GM18858 (cell line): ENCODE results near the gene MCFD2.
"Not testable (repeated sequence)": the region's sequence is repeated elsewhere in the genome, so short reads cannot be mapped to it uniquely, and the experiment has no call there.

Source experiments
- ATAC-seq: cut with Tn5 transposase; IDR thresholded peaks from one replicate; pipeline ENCODE4 v1.9.1; 2021; ENCODE audit not compliant: unreplicated experiment

Gene MCFD2

DNA sequence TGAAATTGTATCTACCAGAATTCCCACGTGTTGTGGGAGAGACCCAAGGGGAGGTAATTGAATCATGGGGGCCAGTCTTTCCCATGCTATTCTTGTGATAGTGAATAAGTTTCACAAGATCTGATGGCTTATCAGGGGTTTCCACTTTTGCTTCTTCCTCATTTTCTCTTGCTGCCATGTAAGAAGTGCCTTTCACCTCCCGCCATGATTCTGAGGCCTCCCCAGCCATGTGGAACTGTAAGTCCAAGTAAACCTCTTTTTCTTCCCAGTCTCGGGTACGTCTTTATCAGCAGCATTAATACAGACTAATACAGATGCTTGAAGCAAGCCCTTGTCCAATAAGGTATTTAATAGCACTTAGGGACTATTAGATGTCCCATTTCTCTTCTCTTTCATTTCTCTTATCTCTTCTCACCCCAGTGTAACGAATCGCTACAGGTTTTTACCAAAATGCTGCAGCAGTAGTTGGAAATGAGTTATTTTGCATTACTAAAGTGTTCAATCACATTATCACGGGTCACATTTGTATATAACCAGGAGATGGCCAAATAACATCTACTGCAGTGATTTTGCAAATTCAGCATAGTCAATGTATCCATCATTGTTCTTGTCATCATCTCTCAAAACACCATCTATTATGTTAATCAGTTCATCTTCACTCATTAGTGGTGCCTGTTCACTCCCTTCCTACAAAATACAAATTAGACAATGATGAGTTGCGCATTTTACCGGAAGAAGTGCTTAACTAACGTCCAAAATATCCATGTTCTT lies 10.5 kb downstream of the MCFD2 start:
- not testable (repeated sequence) for ATAC-seq

GRCh38 chr2:46902980-46903379 lies 12.6 kb downstream of the MCFD2 start:
- ATAC-seq: not testable (repeated sequence)

DNA sequence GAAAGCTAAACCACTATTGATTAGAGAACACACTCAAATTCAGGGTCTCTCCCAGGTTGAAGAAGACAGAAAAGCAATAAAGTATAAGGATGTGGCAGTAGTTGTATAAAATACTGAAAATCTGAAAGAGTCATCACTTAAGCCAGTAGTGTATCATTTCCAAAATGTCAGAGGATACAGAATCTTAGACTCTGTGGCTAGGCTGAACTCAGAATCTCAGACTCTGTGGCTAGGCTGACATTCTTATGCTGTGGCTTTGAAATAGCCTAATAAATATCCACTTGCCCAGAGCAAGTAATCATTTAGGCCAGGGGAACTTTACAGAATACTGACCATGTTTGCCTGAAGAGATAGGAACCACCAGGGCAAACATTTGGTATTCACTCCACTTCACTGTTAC lies 13.1 kb downstream of the MCFD2 start:
- ATAC-seq: no peak

DNA sequence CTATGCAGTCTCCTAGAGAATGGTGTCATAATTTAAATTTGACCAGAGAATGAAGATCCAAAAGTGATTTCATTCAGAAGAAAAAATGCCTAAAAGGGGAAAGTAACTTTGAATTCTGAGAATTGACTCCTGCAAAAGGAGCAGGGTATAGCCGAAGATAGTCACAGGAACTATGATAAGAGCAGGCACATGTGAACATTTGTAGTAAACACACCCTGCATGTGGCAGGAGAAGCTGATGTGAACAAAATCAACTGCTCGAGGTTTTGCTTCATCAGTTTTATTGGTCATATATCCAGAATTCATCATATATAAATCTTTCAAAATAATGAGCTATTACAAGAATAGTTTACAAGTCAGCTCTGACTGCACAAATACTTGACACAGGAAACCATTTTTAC lies 14.0 kb downstream of the MCFD2 start:
- no peak for ATAC-seq

DNA sequence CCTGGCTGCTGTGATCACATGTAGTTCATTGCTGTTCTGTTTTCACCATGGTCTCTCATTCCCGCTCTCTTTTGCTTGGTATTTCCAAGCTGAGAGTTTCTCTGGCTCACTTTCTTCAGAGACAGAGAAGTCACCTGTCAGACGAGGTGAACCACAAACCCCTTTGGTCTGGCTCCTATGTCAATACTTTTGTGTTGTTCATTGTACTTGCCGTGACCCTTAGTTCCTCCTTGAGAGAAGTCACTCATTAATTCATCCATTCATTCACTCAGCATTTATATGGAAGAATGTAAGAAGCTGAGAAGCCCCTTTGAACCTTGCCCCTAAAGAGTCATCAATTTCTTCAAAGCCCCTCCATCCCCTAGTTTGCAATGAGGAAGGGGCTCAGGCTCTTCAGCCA lies 15.2 kb downstream of the MCFD2 start:
- no peak for ATAC-seq

DNA sequence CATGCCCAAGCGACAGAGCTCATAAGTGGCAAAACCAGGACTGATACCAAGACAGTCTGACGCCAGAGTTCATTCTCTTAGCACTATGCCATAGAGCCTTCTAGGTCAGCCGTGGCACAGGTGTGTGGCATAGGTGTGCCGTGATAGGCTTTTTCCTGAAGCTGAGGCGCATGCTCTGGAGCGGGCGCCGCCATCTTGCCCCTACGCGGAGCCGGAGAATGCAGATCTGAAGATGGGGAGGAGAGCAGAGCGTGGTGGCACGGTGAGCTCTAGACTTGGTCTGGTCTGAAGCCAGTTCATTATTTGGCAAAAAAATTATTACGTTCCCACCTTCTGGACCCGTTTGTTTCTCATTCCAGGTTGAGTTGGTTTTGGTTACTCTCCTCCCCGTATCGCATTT lies 16.6 kb downstream of the MCFD2 start:
- no peak for ATAC-seq

GRCh38 chr2:46898024-46898423 lies 17.6 kb downstream of the MCFD2 start:
- no peak for ATAC-seq

DNA sequence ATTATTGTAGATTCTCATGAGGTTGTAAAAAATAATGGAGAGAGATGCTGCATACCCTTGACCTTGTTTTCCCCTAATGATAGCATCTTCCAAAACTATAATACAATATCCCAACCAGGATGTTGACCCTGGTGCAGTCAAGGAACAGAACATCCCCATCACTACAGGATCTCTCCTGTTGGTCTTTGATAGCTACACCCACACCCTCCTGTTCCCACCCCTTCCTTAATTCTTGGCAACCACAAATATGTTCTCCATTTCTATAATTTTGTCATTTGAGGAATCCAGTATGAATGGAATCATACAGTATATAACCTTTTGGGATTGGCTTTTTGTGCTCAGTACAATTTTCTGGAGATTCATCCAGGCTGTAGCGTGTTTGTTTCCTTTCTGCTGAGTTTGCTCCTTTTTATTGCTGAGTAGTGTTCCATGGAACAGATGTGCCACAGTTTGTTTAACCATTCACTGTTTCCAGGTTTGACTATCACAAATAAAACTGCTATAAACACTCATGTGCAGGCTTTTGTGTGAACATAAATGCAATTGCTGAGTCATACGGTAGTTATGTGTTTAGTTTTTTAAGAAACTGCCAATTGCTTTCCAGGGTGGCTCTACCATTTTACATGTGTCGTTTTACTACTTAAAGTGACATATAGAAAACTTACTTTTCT lies 22.2 kb downstream of the MCFD2 start:
- no peak for ATAC-seq

- ATAC-seq: no peak
These were observed 23.6 kb downstream of the MCFD2 start for GRCh38 chr2:46891956-46892553.

DNA sequence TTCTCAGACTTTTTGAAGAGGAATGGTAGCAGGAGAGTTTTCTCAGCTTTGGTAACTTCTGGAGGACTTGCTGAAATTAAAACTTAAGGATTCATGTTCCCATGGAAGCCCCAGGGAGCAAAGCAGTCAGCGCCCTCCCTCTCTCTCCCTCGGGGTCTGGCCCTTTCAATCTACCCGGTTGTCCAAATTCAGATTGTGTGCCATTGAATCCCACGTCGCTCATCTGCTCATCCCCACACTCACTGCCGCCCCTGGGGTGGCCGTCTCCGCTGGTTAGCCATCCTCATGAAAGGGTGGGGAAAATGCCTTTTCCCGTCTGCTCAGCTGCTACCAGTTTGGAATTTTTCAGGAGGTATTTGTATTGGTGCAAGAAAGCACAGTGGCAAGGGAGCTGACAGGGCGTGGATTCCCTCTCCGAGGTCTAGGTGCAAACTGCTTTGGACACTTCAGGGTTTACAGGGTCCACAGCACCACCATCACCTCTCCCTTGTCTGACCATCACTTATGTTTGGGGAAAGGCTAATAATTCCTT lies 27.1 kb downstream of the MCFD2 start:
- no peak for ATAC-seq

DNA sequence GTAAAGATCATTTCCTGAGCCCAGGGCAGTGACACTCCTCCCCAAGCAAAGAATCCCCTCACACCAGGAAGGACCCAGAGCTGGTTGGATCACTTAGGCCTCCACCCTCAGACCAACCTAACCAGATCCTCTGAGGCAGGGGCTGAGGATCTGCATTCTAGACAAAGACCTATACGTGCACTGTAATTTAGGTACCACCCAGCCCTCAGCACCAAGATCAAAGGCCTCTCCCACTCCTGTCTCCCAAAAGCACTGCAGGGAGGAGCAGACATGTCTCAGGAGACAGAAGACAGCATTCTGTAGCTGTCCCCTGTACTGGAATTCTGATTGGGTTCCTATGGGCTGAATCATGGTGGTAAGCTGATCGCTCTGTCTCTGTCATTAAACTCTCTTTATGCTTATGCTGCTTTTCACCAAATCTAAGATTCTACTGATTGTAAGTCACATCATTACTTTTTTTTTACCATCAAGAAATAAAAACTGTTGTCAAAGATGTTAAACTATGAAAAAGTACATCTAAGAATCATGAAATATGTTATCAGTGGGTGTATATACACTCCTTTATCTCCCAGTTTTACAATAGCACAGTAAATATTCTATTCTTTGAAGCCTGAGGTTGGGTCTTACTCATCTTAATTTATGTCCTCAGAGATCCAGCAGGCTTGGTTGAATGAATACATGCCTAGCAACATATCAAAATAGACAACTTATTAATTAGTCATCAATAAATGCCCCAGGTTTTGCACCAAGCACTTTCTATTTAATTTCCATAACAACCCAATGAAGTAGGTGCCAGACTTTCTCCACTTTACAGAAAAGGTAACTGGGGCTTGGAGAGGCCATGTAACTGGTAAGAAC lies 28.3 kb downstream of the MCFD2 start:
- no peak for ATAC-seq

GRCh38 chr2:46886268-46887027 lies 29.2 kb downstream of the MCFD2 start:
- ATAC-seq: no peak

DNA sequence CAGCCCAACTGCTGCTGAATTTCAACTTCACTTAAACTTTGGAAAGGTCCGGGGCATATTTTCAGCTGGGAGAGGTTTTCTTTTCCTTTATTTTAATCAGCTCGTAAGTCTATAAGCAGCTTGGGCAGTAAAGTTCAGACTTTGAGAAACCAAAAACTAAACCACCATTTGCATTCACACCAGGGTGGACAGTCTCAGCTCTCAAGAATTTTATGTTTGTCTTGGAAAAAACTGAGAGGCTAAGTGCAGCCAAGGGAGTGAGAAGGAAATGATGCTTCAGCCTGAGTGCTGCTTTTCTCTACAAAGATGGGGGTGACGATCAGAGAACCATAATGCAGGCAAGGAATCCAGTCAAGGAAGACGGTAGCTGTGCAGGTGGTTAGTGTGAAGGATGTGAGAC lies 30.2 kb downstream of the MCFD2 start:
- no peak for ATAC-seq

DNA sequence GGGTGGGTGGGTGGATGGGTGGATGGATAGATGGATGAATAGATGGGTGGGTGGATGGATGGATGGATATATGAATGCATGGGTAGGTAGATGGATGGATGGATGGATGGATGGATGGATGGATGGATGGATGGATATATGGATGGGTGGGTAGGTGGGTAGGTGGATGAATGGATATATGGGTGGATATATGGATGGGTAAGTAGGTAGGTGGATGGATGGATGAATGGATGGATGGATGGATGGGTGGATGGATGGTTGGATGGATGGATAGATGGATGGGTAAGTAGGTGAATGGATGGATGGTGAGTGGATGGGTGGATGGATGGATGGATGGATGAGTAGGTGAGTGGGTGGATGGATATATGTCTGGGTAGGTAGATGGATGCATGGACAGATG lies 36.1 kb downstream of the MCFD2 start:
- ATAC-seq: no peak

DNA sequence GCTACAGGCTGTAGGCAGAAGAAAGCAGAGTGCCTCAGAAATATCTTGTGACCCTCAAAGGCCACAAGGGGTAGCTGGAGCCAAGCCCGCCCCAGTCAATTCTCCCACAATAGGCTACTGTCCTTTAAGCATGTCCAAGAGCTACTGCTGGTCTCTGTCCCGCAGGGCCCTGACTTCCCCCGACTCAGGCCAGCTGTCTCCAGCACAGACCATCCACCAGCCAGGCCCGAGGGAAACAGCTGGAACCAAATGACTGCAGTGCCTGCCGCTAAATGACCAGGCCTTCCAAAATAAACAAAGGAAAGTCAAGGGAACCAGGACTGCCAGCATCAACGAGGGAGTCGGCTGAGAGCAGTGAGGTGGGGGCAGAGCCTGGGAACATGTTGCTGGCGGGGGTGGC lies 36.7 kb downstream of the MCFD2 start:
- ATAC-seq: no peak

DNA sequence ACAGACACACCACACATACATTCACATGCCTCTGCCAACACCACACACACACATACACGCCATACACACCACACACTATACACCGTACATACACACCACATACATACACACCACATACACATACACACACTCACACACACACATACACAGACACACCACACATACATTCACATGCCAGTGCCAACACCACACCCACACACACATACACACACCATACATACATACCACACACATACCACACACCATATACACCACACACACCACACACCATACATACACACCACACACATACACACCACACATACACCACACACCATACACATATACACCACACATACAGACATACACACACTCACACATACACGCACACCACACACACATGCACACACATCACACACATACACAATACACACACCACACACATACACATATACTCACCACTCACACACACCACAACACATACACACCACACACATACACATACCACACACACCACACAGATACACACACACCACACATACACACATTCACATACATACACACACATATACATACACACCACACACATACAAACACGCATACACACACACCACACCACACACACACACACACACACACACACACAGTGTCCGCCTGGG lies 37.2 kb downstream of the MCFD2 start:
- ATAC-seq: no peak

DNA sequence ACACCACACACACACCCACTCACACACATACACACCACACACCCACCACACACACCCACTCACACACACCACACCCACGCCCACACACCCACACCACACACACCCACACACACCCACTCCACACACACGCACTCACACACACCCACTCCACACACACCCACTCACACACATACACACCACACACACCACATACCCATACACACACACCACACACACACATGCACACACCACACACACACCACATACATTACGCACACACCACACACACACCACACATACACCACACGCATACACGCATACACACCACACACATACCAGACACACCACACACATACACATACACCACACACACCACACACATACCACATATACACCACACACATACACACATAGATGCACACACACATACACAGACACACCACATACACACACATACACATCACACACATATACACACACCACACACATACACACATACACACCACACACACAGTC lies 37.9 kb downstream of the MCFD2 start:
- no peak for ATAC-seq

- ATAC-seq: no peak
These were observed 38.7 kb downstream of the MCFD2 start for GRCh38 chr2:46876741-46877384.
